Measurements from ENCODE around the gene ANTXR2.

- TF ChIP-seq ZBTB7A (IDR thresholded peaks at IDR 0.05; ENCODE audit: low read depth) (no peak), USF1 (IDR thresholded peaks at IDR 0.05) (no peak), EP300 (IDR thresholded peaks at IDR 0.05; ENCODE audit: borderline replicate concordance) (no peak), CEBPB (IDR thresholded peaks at IDR 0.05) (no peak), RAD21 (IDR thresholded peaks at IDR 0.05; ENCODE audit: low read depth) (no peak), FOXM1 (IDR thresholded peaks at IDR 0.05; ENCODE audit: borderline replicate concordance, low read depth) (no peak), EGR1 (IDR thresholded peaks at IDR 0.05) (no peak), TCF12 (IDR thresholded peaks at IDR 0.05; ENCODE audit: low read depth) (no peak), TAF1 (IDR thresholded peaks at IDR 0.05; ENCODE audit: low read depth) (no peak)
Observed at GRCh38 chr4:80073473-80074008, 512 bp upstream of the ANTXR2 start.

Measured in Ishikawa (cell line).